Measurements from ENCODE around the gene THPO.
A peak's percentile ranks its signal among the peaks of the same experiment; 100 is the strongest.

Gene THPO

DNA sequence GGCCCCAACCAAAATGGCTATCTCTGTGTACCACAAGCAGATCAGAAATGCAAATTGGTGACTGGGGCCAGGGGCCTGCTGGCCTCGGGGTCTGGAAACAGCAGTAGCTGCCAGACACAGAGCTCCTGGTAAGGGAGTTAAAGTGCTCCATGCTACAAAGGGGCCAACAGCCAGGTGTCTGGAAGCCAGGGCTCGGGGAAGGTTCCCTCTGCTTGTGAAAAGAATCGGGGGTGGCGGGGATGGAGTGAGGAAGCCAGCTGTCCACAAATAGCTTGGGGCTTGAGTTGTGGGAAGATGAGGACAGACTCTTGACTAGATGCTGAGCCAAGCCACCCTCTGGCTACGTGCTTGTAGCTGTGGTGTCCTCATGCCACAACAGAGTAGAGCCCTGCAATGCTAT is 41.2 kb upstream of the THPO start:
- no peaks in the 10 kb centered on the region for H3F3A ChIP-seq (ENCODE audit: insufficient read depth, low read length)
- H3K4me1 ChIP-seq (ENCODE audit: insufficient read depth, low read length, severe bottlenecking), result no peaks in the 10 kb centered on the region
- no peaks in the 10 kb centered on the region for H3K9me2 ChIP-seq (ENCODE audit: low read depth, low read length)
- peaks cover 9% of the 10 kb centered on the region; the same call in 1 of the 2 replicates for H3K27me3 ChIP-seq (ENCODE audit: insufficient read depth, low read length)
- H3K4me3 ChIP-seq (ENCODE audit: low read depth, low read length, poor library complexity, severe bottlenecking), result no peak overlapping the region
- no peaks in the 10 kb centered on the region for H3K36me3 ChIP-seq (ENCODE audit: insufficient read depth, low read length)
- H3K4me2 ChIP-seq (ENCODE audit: low read length), result no peak overlapping the region
- H2AFZ ChIP-seq (ENCODE audit: low read length), result no peak overlapping the region
- TF ChIP-seq EZH2 (IDR thresholded peaks at IDR 0.05; ENCODE audit: borderline replicate concordance, low read length), result no peak
- TF ChIP-seq, protein P1, sequence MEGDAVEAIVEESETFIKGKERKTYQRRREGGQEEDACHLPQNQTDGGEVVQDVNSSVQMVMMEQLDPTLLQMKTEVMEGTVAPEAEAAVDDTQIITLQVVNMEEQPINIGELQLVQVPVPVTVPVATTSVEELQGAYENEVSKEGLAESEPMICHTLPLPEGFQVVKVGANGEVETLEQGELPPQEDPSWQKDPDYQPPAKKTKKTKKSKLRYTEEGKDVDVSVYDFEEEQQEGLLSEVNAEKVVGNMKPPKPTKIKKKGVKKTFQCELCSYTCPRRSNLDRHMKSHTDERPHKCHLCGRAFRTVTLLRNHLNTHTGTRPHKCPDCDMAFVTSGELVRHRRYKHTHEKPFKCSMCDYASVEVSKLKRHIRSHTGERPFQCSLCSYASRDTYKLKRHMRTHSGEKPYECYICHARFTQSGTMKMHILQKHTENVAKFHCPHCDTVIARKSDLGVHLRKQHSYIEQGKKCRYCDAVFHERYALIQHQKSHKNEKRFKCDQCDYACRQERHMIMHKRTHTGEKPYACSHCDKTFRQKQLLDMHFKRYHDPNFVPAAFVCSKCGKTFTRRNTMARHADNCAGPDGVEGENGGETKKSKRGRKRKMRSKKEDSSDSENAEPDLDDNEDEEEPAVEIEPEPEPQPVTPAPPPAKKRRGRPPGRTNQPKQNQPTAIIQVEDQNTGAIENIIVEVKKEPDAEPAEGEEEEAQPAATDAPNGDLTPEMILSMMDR (IDR thresholded peaks at IDR 0.05; ENCODE audit: low read length), result no peak
- H3K9ac ChIP-seq (ENCODE audit: low read length), result no peak overlapping the region
- no peaks in the 10 kb centered on the region for H3K9me3 ChIP-seq (ENCODE audit: low read length)
- no peak overlapping the region for H3K27ac ChIP-seq (ENCODE audit: low read depth, low read length, poor library complexity, severe bottlenecking)
- H3K79me2 ChIP-seq (ENCODE audit: insufficient read depth, low read length), result no peaks in the 10 kb centered on the region
- H4K20me1 ChIP-seq (ENCODE audit: insufficient read depth, low read length), result no peaks in the 10 kb centered on the region

DNA sequence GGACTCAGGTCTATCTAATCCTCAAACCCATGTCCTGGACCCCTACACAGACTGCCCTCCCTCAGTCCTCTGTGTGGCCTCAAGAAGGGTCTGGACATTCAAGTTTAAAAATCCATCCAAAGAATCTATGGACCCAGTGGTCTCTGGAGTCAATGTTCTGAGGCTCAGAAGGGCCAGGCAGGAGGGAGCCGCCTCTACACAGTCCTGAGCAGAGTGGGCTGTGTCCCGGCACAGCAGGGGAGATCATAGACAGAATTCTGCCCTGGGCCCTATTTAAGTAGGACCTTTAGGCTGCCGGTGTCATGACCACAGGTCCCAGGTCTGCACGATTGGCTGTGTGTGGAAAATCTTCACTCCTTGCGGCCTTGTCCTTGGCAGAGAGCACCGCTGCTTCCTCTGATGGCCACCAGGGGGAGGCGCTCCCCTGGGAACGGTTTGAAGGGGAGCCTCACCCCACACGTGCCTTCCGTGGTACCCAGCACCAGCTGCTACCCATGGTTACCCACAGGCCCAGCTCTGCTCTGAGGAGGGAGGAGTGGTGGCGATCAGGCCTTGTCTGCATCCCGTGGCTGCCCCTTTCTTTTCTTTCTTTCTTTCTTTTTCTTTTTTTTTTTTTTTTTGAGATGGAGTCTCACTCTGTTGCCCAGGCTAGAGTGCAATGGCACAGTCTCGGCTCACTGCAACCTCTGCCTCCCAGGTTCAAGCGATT is 39.8 kb upstream of the THPO start:
- no peaks in the 10 kb centered on the region for H3K9me3 ChIP-seq (ENCODE audit: low read length)
- no peak overlapping the region for H3K9ac ChIP-seq (ENCODE audit: low read length)
- no peaks in the 10 kb centered on the region for H3K9me2 ChIP-seq (ENCODE audit: low read depth, low read length)
- no peak overlapping the region for H3K4me3 ChIP-seq (ENCODE audit: low read depth, low read length, poor library complexity, severe bottlenecking)
- no peaks in the 10 kb centered on the region for H4K20me1 ChIP-seq (ENCODE audit: insufficient read depth, low read length)
- H3F3A ChIP-seq (ENCODE audit: insufficient read depth, low read length), result no peaks in the 10 kb centered on the region
- no peak for TF ChIP-seq EZH2 (IDR thresholded peaks at IDR 0.05; ENCODE audit: borderline replicate concordance, low read length)
- TF ChIP-seq, protein P1 (IDR thresholded peaks at IDR 0.05; ENCODE audit: low read length), result peak; percentile 98
- H3K79me2 ChIP-seq (ENCODE audit: insufficient read depth, low read length), result no peaks in the 10 kb centered on the region
- no peak overlapping the region for H3K4me2 ChIP-seq (ENCODE audit: low read length)
- H2AFZ ChIP-seq (ENCODE audit: low read length), result no peak overlapping the region
- peaks cover 6% of the 10 kb centered on the region; the same call in 1 of the 2 replicates for H3K27me3 ChIP-seq (ENCODE audit: insufficient read depth, low read length)
- no peaks in the 10 kb centered on the region for H3K36me3 ChIP-seq (ENCODE audit: insufficient read depth, low read length)
- no peak overlapping the region for H3K27ac ChIP-seq (ENCODE audit: low read depth, low read length, poor library complexity, severe bottlenecking)
- no peaks in the 10 kb centered on the region for H3K4me1 ChIP-seq (ENCODE audit: insufficient read depth, low read length, severe bottlenecking)

DNA sequence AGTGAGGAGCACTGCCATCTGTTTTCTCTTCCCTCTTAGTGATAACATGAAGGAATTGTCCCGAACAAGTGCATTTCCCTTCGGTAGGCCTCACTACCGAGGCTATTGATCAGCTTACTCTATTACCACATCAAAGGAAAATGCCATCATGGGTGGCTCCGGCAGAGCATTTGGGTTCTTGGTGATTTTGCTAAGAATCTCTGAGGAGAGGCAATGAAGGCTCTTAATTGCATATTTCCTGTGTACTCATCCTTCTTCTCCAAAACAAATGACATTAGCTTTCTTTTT is 37.1 kb upstream of the THPO start:
- Histone ChIP-seq H3K27me3 (ENCODE audit: insufficient read depth, low read length) (peaks cover 9% of the 10 kb centered on the region; the same call in 1 of the 2 replicates), H3F3A (ENCODE audit: insufficient read depth, low read length) (no peaks in the 10 kb centered on the region), H3K4me1 (ENCODE audit: insufficient read depth, low read length, severe bottlenecking) (no peaks in the 10 kb centered on the region), H3K9me3 (ENCODE audit: low read length) (no peaks in the 10 kb centered on the region), H3K79me2 (ENCODE audit: insufficient read depth, low read length) (no peaks in the 10 kb centered on the region), H3K4me3 (ENCODE audit: low read depth, low read length, poor library complexity, severe bottlenecking) (no peak overlapping the region), H3K9me2 (ENCODE audit: low read depth, low read length) (no peaks in the 10 kb centered on the region), H2AFZ (ENCODE audit: low read length) (no peak overlapping the region), H4K20me1 (ENCODE audit: insufficient read depth, low read length) (no peaks in the 10 kb centered on the region), H3K9ac (ENCODE audit: low read length) (no peak overlapping the region), H3K36me3 (ENCODE audit: insufficient read depth, low read length) (no peaks in the 10 kb centered on the region), H3K4me2 (ENCODE audit: low read length) (no peak overlapping the region), H3K27ac (ENCODE audit: low read depth, low read length, poor library complexity, severe bottlenecking) (no peak overlapping the region)
- TF ChIP-seq EZH2 (IDR thresholded peaks at IDR 0.05; ENCODE audit: borderline replicate concordance, low read length), result no peak
- TF ChIP-seq, protein P1 (IDR thresholded peaks at IDR 0.05; ENCODE audit: low read length), result no peak
